ENCODE results near the gene MRPS11. TPM values are rescaled to one million over a fixed set of nuclear protein-coding genes. Genes with fewer than 3 reads are reported as not detected.

The MRPS11 gene
- total and polyA plus RNA-seq, 10 of the 15 experiments (the other 5 are each of a cell fraction or from before 2014, with no cell fraction given): 37.1 to 148 (median 68.7) TPM

- Histone ChIP-seq H2AFZ (ENCODE audit: control insufficient read depth, low read depth, low read length) (no peak overlapping the region), H3K4me2 (ENCODE audit: control insufficient read depth, insufficient read depth) (no peak overlapping the region), H3K4me1 (ENCODE audit: control insufficient read depth, insufficient read depth, low read length) (no peaks in the 10 kb centered on the region), H3K79me2 (ENCODE audit: control insufficient read depth, insufficient read depth, low read length) (no peaks in the 10 kb centered on the region), H3K36me3 (ENCODE audit: control insufficient read depth in 2 of 2, insufficient read depth in 2 of 2, low read length in 1 of 2) (no peaks in the 10 kb centered on the region), H3K9ac (ENCODE audit: control insufficient read depth, insufficient read depth, low read length) (no peak overlapping the region), H4K20me1 (ENCODE audit: control insufficient read depth, insufficient read depth) (no peaks in the 10 kb centered on the region), H3K27me3 (replicated peaks in 1 of 2; ENCODE audit: control insufficient read depth in 2 of 2, insufficient read depth in 2 of 2, low read length in 1 of 2) (no peaks in the 10 kb centered on the region), H3K9me3 (replicated peaks; ENCODE audit: control insufficient read depth, insufficient read depth, low read length) (no peaks in the 10 kb centered on the region), H3K4me3 (no peak overlapping the region), H3K27ac (ENCODE audit: control insufficient read depth, insufficient read depth) (no peak overlapping the region)
- intact Hi-C loops (cut with micrococcal nuclease; ENCODE audit: unreplicated experiment): no loop called here
- ChIA-PET POLR2A (no interaction called here), CTCF (interaction anchor here (1.3 to 1.7 kb wide), 2 partner anchors 18 to 126 kb away, joined by 4 to 5 read pairs; no protein-coding TSS in a partner anchor), RAD21 (ENCODE audit: unreplicated experiment) (no interaction called here), SMC1A (ENCODE audit: uncharacterized antibody, unreplicated experiment) (no interaction called here)
- ATAC-seq (no peak), FAIRE-seq (no peak), DNase-seq (ENCODE audit: low read depth, low spot score) (no peak)
- in situ Hi-C loops (cut with MboI): no loop called here
- TF ChIP-seq NR2F1 (conservative IDR thresholded peaks at IDR 0.05) (no peak), ZBTB4 (CRISPR knock-in tag; IDR thresholded peaks at IDR 0.05) (no peak), PBX3 (IDR thresholded peaks at IDR 0.05; ENCODE audit: insufficient replicate concordance, low read depth, low read length) (no peak), RUNX3 (IDR thresholded peaks at IDR 0.05; ENCODE audit: low read length) (no peak)
- WGBS (ENCODE audit: insufficient coverage, insufficient replicate concordance, low lambda C conversion rate, missing lambda C conversion rate): 44% methylated on average over 3 of the region's 3 CpGs
- BruUV-seq (replicated peaks): no TSS peak
Measured at GRCh38 chr15:88490036-88490435, 22.5 kb downstream of the MRPS11 start.
